Activated CD8-positive, alpha-beta memory T cell treated with anti-CD3 and anti-CD28 coated beads for 24 hours (primary cell): ENCODE data around the gene TPSD1.
"Not testable (repeated sequence)": the region's sequence is repeated elsewhere in the genome, so short reads cannot be mapped to it uniquely, and the experiment has no call there.

Source experiments
- DNase-seq: peaks from one replicate; pipeline ENCODE4 v3.0.0-alpha.2; 2020

TPSD1 gene

DNA sequence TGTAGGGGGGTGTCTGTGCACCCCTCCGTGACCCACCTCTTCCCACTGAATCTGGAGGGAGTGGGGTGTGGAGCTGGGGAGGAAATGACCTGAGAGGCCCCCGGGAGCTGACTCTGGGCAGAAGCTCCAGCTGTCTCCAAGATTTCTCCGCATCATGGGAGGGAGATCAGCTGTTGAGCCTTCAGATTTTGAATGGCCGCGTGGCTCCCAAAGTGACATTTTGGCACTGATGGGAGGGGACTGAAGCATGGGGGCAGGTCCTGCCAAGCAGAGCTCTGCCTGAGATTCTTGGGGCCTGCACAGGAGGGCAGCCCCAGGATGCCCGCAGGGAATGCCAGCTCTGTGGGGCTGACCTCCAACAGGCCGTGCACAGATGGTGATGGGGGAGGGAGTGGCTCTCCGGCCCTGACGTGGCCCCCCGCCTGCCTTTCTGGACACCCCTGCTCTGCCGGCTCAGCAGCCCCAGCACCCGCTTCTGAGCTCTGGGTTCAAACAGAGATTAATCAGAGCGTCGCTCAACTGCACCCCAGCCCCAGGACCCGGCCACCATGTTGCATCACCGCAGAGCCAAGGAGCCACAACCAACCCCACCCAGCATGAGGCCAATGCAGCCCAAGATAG, 28.2 kb downstream of the TPSD1 start:
- DNase-seq: no peak

DNA sequence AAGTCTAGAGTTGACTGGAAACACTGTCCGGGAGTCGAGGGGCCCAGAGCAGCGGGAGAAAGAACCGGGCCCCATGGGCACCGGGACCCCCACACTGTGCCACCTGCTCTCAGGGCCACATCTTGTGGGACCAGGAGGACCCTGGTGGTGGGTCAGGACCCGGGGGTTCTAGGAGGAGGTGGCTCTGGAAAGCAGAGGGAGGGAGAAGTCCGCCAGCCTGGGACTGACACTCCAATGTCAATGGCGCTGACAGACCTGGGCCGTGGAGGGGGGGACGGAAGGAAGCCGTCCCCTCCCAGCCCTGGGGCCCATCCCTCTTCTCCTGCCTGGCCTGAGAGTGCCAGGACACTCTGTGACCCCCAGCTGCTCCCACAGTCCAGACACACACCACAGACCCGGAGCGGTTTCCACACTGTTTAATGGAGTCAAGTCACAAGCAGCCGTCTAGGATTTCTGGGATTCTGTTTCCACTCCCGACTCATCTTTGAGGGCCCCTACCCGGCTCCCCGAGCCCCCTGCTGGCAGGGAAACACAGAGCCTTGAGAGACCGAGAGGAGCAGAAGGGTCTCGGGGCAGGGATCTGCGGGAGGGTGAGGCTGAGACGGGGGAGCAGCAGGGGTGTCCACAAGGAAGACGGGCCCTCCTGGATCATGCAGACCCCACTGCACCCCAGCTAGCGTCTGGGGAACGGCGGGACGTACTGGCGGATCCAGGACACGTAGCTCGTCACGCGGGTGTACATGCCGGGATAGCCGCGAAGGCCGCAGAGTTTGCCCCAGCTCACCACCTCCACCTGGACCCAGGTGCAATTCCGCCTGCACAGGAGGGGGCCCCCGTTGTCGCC, 30.0 kb downstream of the TPSD1 start:
- DNase-seq: no peak

DNA sequence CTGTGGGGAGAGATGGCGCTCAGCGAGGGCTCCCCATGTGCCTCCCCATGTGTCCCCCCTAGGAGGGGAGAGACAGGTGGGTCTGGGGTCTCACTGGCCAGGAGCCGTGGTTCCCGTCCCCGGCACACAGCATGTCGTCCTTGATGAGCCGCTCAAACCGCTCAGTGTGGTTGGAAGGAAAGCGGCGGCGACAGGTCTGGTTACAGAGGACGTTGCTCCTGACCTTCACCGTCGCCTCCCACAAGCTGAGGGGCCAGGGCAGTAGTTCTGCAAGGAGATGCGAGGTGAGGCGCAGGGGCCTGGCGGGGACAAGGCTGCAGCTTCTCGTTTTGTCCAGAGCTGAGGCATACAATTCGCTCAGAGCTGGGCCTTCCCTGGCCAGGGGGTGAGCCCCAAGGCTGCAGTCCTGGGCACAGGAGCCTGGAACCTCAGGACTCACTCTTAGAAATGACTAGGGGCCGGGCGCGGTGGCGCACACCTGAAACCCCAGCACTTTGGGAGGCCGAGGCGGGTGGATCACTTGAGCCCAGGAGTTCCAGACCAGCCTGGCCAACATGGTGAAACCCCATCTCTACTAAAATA, 30.7 kb downstream of the TPSD1 start:
- DNase-seq: no peak

GRCh38 chr16:1287982-1288670, 32.3 kb downstream of the TPSD1 start:
- no peak for DNase-seq

- no peak for DNase-seq
Observed at GRCh38 chr16:1288813-1289476, 33.1 kb downstream of the TPSD1 start.

GRCh38 chr16:1289477-1289866, 33.6 kb downstream of the TPSD1 start:
- DNase-seq: no peak

DNA sequence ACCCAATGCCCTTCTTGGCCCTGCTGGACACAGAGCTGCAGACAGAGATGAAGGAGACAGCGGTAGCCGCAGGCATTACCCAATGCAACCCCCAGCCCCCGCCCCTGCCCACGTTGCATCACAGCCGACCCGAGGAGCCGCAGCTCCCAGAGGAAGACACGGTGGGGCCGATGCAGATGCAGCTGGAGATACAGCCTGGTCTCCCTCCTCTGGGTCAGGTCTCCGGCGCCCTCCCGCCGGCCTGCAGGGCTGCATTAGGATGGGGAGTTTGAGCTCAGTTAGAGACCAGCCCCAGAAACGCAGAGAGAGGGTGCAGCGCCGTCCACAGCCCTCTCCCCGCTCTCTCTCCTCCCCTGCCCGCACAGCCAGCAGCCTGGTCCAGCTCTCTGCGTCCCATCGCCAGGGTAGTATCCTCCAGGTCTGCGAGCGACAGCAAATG, 34.2 kb downstream of the TPSD1 start:
- DNase-seq: no peak

GRCh38 chr16:1290860-1291575, 35.1 kb downstream of the TPSD1 start:
- DNase-seq: no peak

DNA sequence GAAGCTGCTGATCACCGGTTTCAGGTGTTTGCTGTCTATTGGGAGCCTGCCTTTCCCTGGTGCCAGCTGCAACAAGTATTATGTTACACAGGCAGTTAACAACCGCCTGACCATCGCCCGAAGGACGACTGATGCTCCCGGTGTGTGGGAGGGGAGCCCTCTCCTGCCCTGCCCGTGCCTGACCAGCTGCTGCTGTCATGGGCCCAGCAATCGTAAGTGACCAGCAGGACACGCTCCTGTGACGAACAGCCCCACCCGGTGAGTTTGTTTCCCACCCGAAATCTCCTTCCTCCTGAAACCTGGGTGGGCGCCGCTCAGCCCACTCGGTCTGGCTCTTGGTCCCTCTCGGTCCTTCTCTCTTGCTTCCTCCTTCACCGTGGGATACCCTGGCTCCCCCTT, 35.7 kb downstream of the TPSD1 start:
- no peak for DNase-seq

DNA sequence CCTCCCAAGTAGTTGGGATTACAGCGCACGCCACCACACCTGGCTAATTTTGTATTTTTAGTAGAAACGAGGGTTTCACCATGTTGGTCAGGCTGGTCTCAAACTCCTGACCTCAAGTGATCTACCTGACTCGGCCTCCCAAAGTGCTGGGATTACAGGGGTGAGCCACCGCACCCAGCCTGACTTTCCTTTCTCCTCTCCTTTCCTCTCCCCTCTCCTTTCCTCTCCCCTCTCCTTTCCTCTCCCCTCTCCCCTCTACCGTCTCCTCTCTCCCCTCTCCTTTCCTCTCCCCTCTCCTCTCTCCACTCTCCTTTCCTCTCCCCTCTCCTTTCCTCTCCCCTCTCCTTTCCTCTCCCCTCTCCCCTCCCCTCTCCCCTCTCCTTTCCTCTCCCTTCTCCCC, 36.3 kb downstream of the TPSD1 start:
- DNase-seq: not testable (repeated sequence)

DNA sequence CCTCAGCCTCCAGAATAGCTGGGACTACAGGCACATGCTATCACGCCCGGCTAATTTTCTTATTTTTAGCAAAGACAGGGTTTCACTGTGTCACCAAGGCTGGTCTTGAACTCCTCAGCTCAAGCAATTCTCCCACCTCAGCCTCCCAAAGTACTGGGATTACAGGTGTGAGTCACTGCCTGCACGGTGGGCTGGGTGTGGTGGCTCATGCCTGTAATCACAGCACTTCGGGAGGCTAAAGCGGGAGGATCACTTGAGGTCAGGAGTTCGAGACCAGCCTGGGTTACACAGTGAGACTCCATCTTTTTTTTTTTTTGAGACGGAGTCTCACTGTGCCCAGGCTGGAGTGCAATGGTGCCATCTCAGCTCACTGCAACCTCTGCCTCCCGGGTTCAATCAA, 36.9 kb downstream of the TPSD1 start:
- not testable (repeated sequence) for DNase-seq

GRCh38 chr16:1293921-1294656, 38.2 kb downstream of the TPSD1 start:
- DNase-seq: no peak

- no peak for DNase-seq
Observed at GRCh38 chr16:1295465-1295864, 39.6 kb downstream of the TPSD1 start.

DNA sequence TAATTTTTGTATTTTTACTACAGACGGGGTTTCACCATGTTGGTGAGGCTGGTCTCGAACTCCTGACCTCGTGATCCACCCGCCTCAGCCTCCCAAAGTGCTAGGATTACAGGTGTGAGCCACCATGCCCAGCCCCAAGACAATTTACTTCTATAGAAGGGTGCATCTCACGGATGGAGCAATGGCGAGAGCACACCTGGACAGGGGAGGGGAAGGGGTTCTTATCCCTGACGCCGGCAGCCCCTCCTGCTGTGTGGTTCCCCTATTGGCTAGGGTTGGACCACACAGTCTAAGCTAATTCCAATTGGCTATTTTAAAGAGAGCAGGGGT, 40.8 kb downstream of the TPSD1 start:
- not testable (repeated sequence) for DNase-seq

GRCh38 chr16:1297018-1297696, 41.3 kb downstream of the TPSD1 start:
- DNase-seq: no peak

DNA sequence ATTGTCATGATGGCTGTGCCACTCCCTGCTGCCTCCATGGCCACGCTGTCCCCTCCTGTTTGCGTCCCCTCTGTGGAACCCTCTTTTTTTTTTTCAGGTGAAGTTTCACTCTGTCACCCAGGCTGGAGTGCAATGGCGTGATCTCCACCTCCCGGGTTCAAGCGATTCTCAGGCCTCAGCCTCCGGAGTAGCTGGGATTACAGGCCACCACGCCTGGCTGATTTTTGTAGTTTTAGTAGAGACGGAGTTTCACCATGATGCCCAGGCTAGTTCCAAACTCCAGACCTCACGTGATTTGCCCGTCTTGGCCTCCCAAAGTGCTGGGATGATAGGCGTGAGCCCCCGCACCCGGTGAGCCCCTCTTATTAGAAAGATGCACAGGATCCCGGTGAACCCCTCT, 42.5 kb downstream of the TPSD1 start:
- no peak for DNase-seq

- no peak for DNase-seq
Observed at GRCh38 chr16:1299012-1299867, 43.4 kb downstream of the TPSD1 start.

GRCh38 chr16:1299868-1300203, 44.0 kb downstream of the TPSD1 start:
- no peak for DNase-seq

GRCh38 chr16:1300664-1301476, 45.0 kb downstream of the TPSD1 start:
- DNase-seq: peak; percentile 91
